HG03558 (cell line): ENCODE results near the gene ZSWIM4.

ENCODE experiments used
- ATAC-seq: cut with Tn5 transposase; IDR thresholded peaks from one replicate; pipeline ENCODE4 v1.9.1; 2021; ENCODE audit warnings: moderate number of reproducible peaks; ENCODE audit not compliant: unreplicated experiment; ENCODE audit errors: extremely low read depth

Gene ZSWIM4

GRCh38 chr19:13804830-13805683 lies 9.8 kb downstream of the ZSWIM4 start:
- no peak for ATAC-seq

- ATAC-seq = no peak
Measured at GRCh38 chr19:13806728-13807127, 11.5 kb downstream of the ZSWIM4 start.

GRCh38 chr19:13807421-13808021 lies 12.3 kb downstream of the ZSWIM4 start:
- ATAC-seq = no peak

- ATAC-seq = no peak
Measured at GRCh38 chr19:13808856-13809255, 13.6 kb downstream of the ZSWIM4 start.

- no peak for ATAC-seq
Measured at GRCh38 chr19:13812544-13812943, 17.3 kb downstream of the ZSWIM4 start.

DNA sequence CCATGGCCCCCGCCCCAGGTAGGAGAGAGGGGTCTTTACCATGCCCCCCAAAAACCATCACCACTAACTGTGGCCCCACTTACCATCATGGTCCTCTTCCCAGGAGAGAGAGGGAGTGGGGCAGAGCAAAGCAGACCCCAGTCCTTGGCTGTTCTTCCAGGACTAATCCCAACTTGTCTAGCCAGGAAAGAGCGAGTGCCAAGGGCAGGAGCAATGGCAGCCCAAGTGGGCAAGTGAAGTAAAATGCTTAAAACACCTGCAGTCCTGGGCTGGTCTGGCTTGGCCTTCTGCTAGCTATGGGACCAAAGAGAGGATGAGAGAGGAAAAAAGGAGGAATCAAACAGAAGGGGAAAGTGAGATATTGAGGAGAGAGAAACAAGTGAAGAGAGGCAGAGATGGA lies 17.9 kb downstream of the ZSWIM4 start:
- no peak for ATAC-seq

DNA sequence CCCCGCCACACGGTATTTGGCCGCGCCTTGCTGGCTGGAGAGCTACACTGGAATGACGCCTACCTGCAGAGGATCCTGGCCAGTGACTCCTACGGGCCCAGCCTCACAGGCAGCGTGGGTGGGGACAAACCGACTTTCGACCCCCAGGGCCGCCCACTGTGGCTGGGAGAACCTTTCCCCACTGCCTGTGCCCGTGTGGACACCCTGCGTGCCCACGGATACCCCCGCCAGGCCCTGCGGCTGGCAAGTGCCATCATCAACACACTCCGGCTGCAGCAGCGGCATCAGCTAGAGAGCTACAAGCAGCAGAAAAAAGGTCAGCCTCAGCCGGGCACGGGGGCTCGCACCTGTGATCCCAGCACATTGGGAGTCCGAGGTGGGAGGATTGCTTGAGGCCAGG lies 19.3 kb downstream of the ZSWIM4 start:
- ATAC-seq = no peak

DNA sequence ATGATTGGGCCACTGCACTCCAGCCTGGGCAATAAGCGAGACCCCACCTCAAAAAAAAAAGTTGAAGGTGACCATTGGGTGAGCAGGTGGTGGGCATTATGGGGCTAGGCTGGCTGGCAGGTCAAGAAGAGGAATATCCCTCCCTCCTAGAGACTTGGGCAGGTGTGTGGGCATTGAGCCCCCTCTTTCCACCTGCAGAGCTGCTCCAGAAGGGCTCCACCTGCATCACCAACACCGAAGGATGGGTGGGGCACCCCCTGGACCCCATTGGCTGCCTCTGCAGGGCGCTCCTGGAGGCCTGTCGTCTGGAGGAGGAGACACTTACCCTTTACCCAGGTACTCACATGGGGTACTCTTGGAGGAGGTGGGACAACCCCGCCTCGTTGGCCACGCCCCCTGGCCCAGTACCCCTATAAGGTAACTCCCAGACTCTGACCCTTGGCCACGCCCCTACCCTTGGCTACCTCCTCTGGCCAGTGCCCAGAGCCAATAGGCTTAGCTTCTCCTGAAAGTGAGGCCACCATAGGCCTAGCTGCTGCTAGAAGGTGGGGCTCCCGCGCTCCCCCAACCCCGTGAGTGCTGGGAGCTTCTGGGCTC lies 21.9 kb downstream of the ZSWIM4 start:
- no peak for ATAC-seq

DNA sequence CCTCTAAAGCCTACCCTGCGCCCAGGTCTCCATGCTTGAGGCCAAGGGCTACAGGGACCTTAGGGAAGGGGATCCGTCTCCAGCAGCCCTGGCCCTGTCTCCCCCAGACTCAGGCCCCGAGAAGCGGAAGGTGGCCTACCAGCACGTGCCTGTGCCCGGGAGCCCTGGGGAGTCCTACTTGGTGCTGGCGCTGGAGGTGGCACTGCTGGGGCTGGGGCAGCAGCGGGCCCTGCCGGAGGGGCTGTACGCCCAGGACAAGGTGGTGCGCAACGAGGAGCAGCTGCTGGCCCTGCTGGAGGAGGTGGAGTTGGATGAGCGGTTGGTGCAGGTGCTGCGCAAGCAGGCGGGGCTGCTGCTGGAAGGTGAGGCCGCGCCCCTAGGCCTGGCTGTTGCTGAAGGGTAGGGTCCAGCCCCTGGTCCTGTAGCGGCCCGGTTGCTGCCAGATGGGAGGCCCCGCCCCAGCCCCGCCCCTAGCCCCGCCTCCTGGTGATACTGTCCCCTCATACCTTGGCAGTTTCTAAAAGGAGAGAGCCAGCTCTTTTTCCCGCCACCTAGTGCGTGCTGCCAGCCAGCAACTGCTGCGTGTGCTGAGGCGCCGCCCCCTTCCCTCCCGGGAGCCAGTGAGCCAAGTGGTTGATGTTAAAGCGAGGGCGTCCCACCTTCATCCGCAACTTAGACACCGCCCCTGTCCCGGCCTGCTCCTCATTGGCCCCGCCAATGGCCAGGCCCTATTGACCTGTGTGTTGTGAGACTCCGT lies 22.6 kb downstream of the ZSWIM4 start:
- ATAC-seq = no peak

DNA sequence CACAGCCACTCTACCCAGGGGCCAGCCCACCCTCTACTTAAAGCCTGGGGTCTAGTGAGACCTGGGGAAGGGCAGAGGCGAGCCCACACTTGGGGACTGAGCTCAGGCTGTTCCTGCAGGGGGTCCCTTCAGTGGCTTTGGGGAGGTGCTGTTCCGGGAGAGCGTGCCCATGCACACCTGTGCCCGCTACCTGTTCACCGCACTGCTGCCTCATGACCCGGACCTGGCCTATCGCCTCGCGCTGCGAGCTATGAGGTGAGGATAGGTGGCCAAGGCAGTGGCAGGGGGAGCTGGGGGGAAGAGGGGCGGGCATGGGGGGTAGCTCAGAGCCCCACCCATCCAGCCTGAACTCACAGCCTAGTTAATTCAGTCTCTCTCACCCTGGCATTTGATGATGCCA lies 24.0 kb downstream of the ZSWIM4 start:
- no peak for ATAC-seq

- ATAC-seq = no peak
Measured at GRCh38 chr19:13821292-13821691, 26.0 kb downstream of the ZSWIM4 start.

DNA sequence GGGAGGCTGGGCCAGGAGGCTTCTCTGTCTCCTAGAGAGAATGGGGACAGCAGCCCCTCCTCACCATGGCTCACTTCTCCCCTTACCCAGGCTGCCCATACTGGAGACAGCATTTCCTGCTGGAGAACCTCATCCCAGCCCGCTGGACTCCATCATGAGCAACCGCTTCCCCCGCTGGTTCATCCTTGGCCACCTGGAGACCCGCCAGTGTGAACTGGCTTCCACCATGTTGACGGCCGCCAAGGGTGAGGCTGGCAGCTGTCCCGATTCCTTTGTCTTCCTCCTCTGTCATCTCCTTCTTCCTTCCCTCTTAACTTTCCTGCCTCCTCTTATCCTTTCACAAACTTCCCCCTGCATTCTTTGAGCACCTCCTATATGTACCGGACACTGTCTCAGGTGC lies 28.0 kb downstream of the ZSWIM4 start:
- no peak for ATAC-seq

GRCh38 chr19:13823901-13824300 lies 28.7 kb downstream of the ZSWIM4 start:
- ATAC-seq = no peak

DNA sequence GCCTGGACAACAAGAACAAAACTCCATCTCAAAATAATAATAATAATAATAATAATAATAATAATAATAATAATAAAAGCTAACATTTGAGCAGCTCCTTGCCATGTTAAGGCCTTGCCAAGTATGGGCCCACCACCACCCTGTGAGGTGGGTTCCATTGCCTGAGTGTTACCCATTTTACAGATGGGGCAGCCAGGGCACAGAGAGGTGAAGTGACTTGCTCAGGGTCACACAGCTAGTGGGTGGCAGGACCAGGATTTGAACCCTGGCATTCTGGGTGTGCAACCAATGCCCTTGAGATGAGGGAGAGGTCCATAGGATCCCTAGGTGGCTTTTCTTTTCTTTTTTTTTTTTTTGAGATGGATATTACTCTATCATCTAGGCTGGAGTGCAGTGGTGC lies 29.5 kb downstream of the ZSWIM4 start:
- ATAC-seq = no peak

DNA sequence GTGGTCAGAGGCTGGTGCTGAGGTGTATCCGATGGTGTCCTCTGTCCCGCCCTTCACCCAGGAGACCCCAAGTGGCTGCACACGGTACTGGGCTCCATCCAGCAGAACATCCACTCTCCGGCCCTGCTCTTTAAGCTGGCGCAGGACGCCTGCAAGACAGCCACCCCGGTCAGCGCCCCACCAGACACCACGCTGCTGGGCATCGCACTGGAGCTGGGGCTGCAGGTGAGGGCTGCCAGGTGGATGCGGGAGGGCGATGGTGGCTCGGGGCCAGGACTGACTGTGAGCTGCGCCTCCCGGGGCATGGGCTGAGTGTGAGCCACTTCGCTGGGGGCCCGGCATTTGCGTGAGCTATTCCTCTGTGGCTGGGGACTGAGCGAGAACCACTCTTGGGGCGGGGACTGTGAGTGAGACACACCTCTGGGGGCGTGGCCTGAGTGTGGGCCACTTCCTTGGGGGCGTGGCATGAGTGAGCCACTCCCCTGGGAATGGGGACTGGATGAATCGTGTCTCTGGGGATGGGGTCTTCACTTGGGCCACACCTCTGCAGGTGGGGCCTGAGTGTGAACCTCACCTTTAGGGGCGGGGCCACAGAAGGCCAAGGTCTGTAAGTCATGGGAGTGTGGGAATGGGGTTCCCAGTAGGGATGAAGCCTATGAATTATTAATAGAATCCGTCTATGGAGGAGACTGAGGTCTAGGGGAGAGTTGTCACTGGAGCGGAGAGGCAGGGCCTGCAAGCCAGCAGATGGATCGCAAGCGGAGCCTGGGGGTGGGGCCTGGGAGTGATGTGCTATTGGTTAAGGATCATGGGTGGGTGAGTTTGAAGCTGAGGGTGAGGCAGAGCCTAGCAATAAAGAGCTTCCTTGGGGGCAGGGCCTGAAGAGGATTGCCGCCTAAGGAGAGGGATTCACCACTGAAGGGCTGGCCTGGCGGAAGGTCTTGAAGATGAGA lies 30.5 kb downstream of the ZSWIM4 start:
- no peak for ATAC-seq

DNA sequence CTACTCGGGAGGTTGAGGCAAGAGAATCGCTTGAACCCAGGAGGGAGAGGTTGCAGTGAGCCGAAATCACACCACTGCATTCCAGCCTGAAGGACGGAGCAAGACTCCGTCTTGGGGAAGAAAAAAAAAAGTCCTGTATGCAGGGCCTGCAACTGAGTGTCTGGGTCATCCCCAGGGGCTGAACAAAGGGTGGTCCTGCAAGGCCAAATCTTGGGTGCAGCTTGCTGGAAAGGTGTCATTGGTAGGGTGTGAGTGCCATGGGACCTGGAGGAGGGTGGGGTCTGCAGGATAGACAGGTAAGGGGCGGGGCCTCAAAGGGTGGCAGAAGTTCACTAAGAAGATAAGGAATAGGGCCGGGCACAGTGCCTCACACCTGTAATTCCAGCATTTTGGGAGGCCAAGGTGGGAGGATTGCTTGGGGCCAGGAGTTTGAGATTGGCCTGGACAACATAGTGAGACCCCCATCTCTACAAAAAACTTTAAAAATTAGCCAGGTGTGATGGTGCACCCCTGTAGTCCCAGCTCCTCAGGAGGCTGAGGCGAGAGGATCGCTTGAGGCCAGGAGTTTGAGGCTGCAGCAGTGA lies 31.5 kb downstream of the ZSWIM4 start:
- ATAC-seq = no peak

GRCh38 chr19:13827656-13828055 lies 32.4 kb downstream of the ZSWIM4 start:
- no peak for ATAC-seq

- no peak for ATAC-seq
Measured at GRCh38 chr19:13830114-13830740, 35.0 kb downstream of the ZSWIM4 start.
